Astrocyte (in vitro differentiated cells and primary cell): Measurements from ENCODE around the gene C1QTNF5. TPM values are rescaled to one million over a fixed set of nuclear protein-coding genes. Genes with fewer than 3 reads are reported as not detected.

Source experiments
- DNase-seq: peaks from one replicate; pipeline ENCODE4 v3.0.0-alpha.2; 2010; ENCODE audit warnings: low read depth
- FAIRE-seq: peaks from 2 replicates; lab custom pipeline; 2011; peaks lifted over from hg19 to GRCh38; lab: Jason Lieb, UNC
- H2AFZ ChIP-seq: 2 replicates; pipeline ENCODE4 v1.6.0; 2012; ENCODE audit warnings: low read depth, low read length, inconsistent platforms
- H3K27ac ChIP-seq: 2 replicates; pipeline ENCODE4 v1.5.1; 2011; ENCODE audit warnings: low read depth, low read length, inconsistent platforms
- H3K27me3 ChIP-seq: 2 replicates; pipeline ENCODE4 v1.6.0; 2011; ENCODE audit warnings: low read length, inconsistent platforms; ENCODE audit not compliant: insufficient read depth
- H3K36me3 ChIP-seq: 2 replicates; pipeline ENCODE4 v1.5.1; 2011; ENCODE audit warnings: low read length, inconsistent platforms; ENCODE audit not compliant: insufficient read depth
- H3K4me1 ChIP-seq: 2 replicates; pipeline ENCODE4 v1.5.1; 2011; ENCODE audit warnings: low read length, inconsistent platforms; ENCODE audit not compliant: insufficient read depth
- H3K4me2 ChIP-seq: 2 replicates; pipeline ENCODE4 v1.6.0; 2012; ENCODE audit warnings: low read length, inconsistent platforms
- H3K4me3 ChIP-seq: 2 replicates; pipeline ENCODE4 v1.5.1; 2011; ENCODE audit warnings: low read depth, mild to moderate bottlenecking, low read length, inconsistent platforms; ENCODE audit not compliant: insufficient read depth
- H3K79me2 ChIP-seq: 2 replicates; pipeline ENCODE4 v1.6.0; 2012; ENCODE audit warnings: mild to moderate bottlenecking, low read length, inconsistent platforms; ENCODE audit not compliant: insufficient read depth
- H3K9ac ChIP-seq: 2 replicates; pipeline ENCODE4 v1.6.0; 2012; ENCODE audit warnings: mild to moderate bottlenecking, low read length, inconsistent platforms
- H3K9me3 ChIP-seq: 2 replicates; pipeline ENCODE4 v1.5.1; 2012; ENCODE audit warnings: low read depth, mild to moderate bottlenecking, low read length, inconsistent platforms; ENCODE audit not compliant: insufficient read depth
- H4K20me1 ChIP-seq: 2 replicates; pipeline ENCODE4 v1.6.0; 2012; ENCODE audit warnings: low read length, inconsistent platforms; ENCODE audit not compliant: insufficient read depth
- H3K27ac Mint-ChIP-seq: one replicate; pipeline ENCODE4 v1.8.0; 2021; ENCODE audit warnings: mild to moderate bottlenecking, mixed read lengths; ENCODE audit not compliant: unreplicated experiment
- H3K27me3 Mint-ChIP-seq: one replicate; pipeline ENCODE4 v1.8.0; 2021; ENCODE audit warnings: low read depth, mixed read lengths; ENCODE audit not compliant: unreplicated experiment
- H3K36me3 Mint-ChIP-seq: one replicate; pipeline ENCODE4 v1.8.0; 2021; ENCODE audit warnings: low read depth, mixed read lengths; ENCODE audit not compliant: unreplicated experiment
- H3K4me1 Mint-ChIP-seq: one replicate; pipeline ENCODE4 v1.8.0; 2021; ENCODE audit warnings: low read depth, mixed read lengths; ENCODE audit not compliant: unreplicated experiment
- H3K4me3 Mint-ChIP-seq: one replicate; pipeline ENCODE4 v1.8.0; 2021; ENCODE audit warnings: mild to moderate bottlenecking, moderate library complexity, mixed read lengths; ENCODE audit not compliant: unreplicated experiment
- H3K9me3 Mint-ChIP-seq: one replicate; pipeline ENCODE4 v1.8.0; 2021; ENCODE audit warnings: mild to moderate bottlenecking, mixed read lengths; ENCODE audit not compliant: unreplicated experiment
- EZH2 ChIP-seq: IDR thresholded peaks from 2 replicates; pipeline ENCODE4 v1.6.1; 2012; ENCODE audit warnings: mild to moderate bottlenecking, low read length, inconsistent platforms; ENCODE audit not compliant: insufficient read depth
- total RNA-seq: library from RNA; stranded (reverse); gene quantifications from 2 replicates; pipeline ENCODE4 v1.2.1, GENCODE V29; 2021
- TF ChIP-seq, protein P1 (sequence below): IDR thresholded peaks from 2 replicates; pipeline ENCODE4 v1.5.1; 2011; ENCODE audit warnings: low read depth, mild to moderate bottlenecking, inconsistent platforms, low read length, moderate library complexity; ENCODE audit not compliant: insufficient read depth

The C1QTNF5 gene
- total RNA-seq, 1 donor from 2014 or later = 6.3 TPM

DNA sequence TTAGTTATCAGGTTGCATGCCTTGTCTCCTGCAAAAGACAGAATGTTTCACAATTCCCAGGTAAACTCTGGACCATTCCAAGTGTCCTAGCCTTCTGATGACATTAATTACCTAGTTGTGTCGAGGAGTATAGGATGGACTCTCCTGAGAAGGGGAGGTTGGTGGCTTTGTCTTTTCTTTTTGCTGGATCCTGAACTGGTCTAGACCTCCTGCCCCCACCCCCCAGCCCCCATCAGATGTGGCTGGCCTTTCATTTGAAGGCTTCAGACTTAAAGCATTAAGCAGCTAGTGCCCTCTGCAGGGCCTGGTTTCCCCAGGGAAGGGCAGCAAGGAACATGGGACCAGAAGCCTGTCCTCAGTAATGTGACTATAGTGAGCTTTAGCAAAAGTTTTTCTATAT, 33.5 kb downstream of the C1QTNF5 start:
- no peak for FAIRE-seq
- Mint-ChIP-seq H3K9me3 (no peaks in the 10 kb centered on the region), H3K4me1 (peaks cover 10% of the 10 kb centered on the region), H3K4me3 (no peak overlapping the region), H3K27ac (peak overlapping the region; percentile 34), H3K27me3 (no peaks in the 10 kb centered on the region), H3K36me3 (peaks cover 17% of the 10 kb centered on the region)
- DNase-seq = no peak
- H3K4me2 ChIP-seq = no peak overlapping the region
- peaks cover 12% of the 10 kb centered on the region for H3K36me3 ChIP-seq
- H3K4me3 ChIP-seq = no peak overlapping the region
- no peaks in the 10 kb centered on the region for H3K27me3 ChIP-seq
- no peaks in the 10 kb centered on the region for H3K9me3 ChIP-seq
- peaks cover 6% of the 10 kb centered on the region for H4K20me1 ChIP-seq
- TF ChIP-seq, protein P1, sequence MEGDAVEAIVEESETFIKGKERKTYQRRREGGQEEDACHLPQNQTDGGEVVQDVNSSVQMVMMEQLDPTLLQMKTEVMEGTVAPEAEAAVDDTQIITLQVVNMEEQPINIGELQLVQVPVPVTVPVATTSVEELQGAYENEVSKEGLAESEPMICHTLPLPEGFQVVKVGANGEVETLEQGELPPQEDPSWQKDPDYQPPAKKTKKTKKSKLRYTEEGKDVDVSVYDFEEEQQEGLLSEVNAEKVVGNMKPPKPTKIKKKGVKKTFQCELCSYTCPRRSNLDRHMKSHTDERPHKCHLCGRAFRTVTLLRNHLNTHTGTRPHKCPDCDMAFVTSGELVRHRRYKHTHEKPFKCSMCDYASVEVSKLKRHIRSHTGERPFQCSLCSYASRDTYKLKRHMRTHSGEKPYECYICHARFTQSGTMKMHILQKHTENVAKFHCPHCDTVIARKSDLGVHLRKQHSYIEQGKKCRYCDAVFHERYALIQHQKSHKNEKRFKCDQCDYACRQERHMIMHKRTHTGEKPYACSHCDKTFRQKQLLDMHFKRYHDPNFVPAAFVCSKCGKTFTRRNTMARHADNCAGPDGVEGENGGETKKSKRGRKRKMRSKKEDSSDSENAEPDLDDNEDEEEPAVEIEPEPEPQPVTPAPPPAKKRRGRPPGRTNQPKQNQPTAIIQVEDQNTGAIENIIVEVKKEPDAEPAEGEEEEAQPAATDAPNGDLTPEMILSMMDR = no peak
- TF ChIP-seq EZH2 = no peak
- H3K9ac ChIP-seq = no peak overlapping the region
- H3K4me1 ChIP-seq = no peaks in the 10 kb centered on the region
- no peak overlapping the region for H2AFZ ChIP-seq
- H3K79me2 ChIP-seq = no peaks in the 10 kb centered on the region
- H3K27ac ChIP-seq = no peak overlapping the region

DNA sequence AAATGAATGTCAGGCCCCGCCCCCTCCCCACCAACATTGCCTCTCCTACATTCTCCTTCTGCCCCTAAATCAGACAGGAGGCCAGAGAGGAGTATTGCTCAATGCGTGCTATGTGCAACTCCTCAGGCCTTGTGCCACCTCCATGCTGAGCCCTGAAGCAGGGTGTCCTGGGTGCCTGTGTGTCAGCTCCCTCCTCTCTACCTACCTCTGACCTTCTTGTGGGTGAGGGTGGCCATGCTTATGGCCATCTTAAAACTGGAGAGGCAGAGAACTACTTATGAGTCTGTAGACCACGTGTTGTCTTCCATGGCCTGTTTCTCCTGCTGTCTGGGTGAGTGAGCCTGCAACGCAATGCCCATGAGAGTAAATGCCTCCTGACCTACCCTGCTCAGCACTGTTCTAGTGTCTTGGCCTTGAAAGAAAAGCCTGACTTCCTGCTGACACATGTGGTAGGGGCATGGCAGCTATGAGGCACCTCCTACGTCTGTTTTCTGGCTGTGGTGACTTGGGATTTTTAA, 34.3 kb downstream of the C1QTNF5 start:
- H3K4me2 ChIP-seq = no peak overlapping the region
- no peak overlapping the region for H3K9ac ChIP-seq
- peaks cover 6% of the 10 kb centered on the region for H4K20me1 ChIP-seq
- no peaks in the 10 kb centered on the region for H3K9me3 ChIP-seq
- H3K79me2 ChIP-seq = no peaks in the 10 kb centered on the region
- peak overlapping the region; percentile 75 for H3K27ac Mint-ChIP-seq
- H3K4me3 Mint-ChIP-seq = no peak overlapping the region
- H3K36me3 Mint-ChIP-seq = peaks cover 23% of the 10 kb centered on the region
- H2AFZ ChIP-seq = no peak overlapping the region
- FAIRE-seq (no peak), DNase-seq (no peak)
- no peaks in the 10 kb centered on the region for H3K27me3 ChIP-seq
- no peak for TF ChIP-seq EZH2
- TF ChIP-seq, protein P1 = no peak
- H3K27ac ChIP-seq = no peak overlapping the region
- peaks cover 13% of the 10 kb centered on the region for H3K36me3 ChIP-seq
- H3K27me3 Mint-ChIP-seq = no peaks in the 10 kb centered on the region
- H3K4me1 Mint-ChIP-seq = peaks cover 10% of the 10 kb centered on the region
- no peaks in the 10 kb centered on the region for H3K4me1 ChIP-seq
- H3K4me3 ChIP-seq = no peak overlapping the region
- no peaks in the 10 kb centered on the region for H3K9me3 Mint-ChIP-seq

DNA sequence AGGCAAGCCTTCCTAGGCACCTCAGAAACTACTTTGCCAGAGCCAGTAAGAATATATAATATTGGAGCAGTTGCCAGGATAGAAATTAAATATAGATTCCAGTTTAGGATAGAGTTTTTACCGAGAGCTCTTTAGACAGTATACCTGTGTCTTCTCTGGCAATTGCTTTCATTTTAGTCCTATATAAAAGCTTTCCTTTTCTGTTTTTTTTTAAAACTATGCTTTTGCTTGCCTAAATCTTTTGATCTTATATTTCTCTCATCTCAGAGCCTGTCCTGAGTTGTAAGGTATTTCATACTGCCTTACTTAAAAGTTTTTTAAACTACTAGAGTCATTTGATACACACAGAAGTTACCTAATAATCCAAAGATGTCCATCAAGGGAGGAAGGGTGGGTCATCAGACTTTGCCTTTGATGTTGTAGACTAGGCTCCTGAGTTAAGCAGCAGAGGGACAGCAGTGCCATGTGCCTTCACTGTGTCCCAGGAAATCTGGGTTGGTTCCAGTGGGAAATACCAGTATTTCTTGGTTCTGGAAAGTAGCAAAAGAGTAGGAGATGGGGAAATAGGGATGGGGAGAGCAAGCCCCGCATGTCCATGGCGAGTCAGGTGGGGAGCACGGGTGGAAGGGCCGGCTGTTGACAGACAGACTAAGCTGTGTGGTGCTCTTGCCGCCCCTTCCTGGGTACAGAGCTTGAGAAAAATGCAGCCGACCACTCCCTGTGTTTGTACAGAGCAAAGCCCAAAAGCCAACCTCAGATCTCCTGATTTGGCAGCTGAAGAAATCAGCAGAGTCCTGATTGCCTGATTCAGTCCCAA, 34.9 kb downstream of the C1QTNF5 start:
- Histone ChIP-seq H3K79me2 (no peaks in the 10 kb centered on the region), H4K20me1 (peaks cover 6% of the 10 kb centered on the region), H3K9ac (no peak overlapping the region), H2AFZ (no peak overlapping the region), H3K4me2 (no peak overlapping the region), H3K27ac (no peak overlapping the region), H3K36me3 (peaks cover 20% of the 10 kb centered on the region), H3K4me3 (no peak overlapping the region), H3K9me3 (no peaks in the 10 kb centered on the region), H3K27me3 (no peaks in the 10 kb centered on the region), H3K4me1 (no peaks in the 10 kb centered on the region)
- TF ChIP-seq, protein P1 = no peak
- no peak for TF ChIP-seq EZH2
- FAIRE-seq (no peak), DNase-seq (no peak)
- Mint-ChIP-seq H3K27me3 (no peaks in the 10 kb centered on the region), H3K36me3 (peaks cover 30% of the 10 kb centered on the region), H3K9me3 (no peaks in the 10 kb centered on the region), H3K4me1 (peaks cover 10% of the 10 kb centered on the region), H3K4me3 (no peak overlapping the region), H3K27ac (peak overlapping the region; percentile 42)
